CD4-positive, alpha-beta T cell treated with Interleukin-21 for 1 hour (primary cell): ENCODE data around the gene DVL2.

Source experiments
- DNase-seq: peaks from one replicate; pipeline ENCODE4 v3.0.0-alpha.2; 2020

The DVL2 gene

GRCh38 chr17:7237266-7237760 lies 3.0 kb upstream of the DVL2 start:
- no peak for DNase-seq

DNA sequence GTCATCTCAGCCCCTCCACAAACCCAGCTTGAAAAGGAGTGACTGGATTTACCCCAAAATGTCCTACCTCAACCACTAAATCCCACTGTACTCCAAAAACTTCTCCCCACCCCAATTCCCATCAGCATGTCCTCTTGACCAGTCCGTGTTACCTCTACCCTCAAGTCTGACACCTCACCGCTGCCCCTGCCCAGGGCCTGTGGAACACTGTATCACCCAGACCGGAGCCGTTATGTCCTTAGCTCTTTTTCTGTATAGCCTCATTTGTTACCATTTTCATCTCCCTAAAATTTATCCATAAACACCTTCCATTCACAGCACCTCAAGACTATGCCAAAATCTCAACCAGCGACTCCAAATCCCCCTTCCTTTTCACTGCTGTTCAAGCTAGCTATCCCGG lies 2.5 kb upstream of the DVL2 start:
- no peak for DNase-seq

DNA sequence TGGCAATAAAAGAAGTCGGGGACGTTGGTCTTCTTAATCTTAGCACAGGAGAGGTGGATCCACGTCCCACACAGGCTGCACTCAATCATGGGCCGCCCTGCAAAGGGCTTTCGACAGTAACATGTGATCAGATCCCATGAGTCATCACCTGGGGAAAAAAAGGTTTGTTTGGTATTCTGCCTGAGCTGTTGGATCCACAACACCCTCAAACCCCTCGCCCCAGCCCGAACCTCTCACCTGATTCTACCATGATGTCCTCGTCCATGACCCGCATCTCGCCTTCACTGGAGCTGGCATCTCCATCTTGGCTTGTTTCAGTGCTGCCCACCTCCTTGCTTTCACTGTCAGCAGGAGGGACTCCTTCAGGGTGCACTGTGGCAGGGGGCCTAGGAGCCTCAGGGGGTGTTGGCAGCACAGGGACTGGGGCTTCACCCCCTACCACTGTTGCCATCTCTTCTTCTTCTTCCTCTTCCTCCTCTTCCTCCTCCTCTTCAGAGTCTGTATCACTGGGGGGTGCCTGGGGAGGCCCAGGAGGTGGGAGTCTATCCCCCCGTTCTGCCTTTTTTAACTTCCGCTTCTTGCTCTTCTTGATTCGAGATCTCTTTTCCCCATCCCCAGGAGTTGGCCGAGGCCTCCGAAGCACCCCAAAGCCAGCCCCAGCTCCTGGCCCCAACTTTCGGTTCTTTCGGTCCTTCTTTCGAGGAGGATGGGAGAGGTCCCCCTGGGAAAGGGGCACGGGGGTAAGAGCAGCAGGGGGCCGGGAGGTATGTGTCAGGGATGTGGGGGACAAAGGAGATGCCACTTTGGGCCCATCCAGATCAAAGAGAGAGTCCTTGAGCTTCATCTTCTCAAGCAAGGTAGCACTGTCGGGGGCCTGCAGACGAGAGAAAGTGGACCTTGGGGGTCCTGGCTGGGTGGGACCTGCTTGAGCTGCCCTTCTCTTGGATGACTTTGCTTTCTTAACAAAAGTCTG lies 1.7 kb upstream of the DVL2 start:
- DNase-seq: no peak

- DNase-seq: no peak
Observed at GRCh38 chr17:7233701-7234082, 625 bp downstream of the DVL2 start.

DNA sequence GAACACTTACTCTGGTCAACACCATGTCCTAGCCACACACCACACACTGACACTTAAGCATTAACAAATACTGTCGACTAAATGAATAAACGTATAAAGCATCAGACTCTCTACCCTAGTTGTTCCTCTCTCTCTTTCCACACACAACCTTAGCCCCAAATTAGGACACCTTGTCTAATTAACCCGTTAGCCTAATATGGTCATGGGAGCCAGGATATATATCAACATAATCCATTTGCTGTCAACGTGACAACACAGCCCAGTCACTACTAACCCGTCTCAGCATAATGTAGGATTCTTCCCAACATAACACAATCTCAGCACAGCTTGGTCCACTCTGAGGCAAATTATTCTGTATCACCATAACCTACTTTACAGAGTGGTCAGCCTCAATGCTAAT lies 2.2 kb downstream of the DVL2 start:
- DNase-seq: no peak

GRCh38 chr17:7229504-7229903 lies 4.8 kb downstream of the DVL2 start:
- DNase-seq: no peak

DNA sequence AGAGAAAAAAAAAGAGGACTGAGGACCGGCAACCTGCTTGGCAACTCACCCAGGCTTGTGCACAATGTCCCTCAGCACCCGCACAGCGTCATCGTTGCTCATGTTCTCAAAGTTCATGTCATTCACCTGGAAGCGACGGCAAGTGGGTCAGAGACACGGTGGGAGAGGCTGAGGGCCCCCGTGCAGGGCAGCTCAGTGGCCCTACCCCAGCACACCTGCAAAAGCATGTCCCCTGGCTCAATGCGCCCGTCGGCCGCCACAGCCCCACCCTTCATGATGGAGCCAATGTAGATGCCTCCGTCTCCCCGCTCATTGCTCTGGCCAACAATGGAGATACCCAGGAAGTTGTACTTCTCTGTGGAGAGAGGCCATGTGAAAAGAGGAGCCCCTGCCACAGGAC lies 5.4 kb downstream of the DVL2 start:
- DNase-seq: no peak

DNA sequence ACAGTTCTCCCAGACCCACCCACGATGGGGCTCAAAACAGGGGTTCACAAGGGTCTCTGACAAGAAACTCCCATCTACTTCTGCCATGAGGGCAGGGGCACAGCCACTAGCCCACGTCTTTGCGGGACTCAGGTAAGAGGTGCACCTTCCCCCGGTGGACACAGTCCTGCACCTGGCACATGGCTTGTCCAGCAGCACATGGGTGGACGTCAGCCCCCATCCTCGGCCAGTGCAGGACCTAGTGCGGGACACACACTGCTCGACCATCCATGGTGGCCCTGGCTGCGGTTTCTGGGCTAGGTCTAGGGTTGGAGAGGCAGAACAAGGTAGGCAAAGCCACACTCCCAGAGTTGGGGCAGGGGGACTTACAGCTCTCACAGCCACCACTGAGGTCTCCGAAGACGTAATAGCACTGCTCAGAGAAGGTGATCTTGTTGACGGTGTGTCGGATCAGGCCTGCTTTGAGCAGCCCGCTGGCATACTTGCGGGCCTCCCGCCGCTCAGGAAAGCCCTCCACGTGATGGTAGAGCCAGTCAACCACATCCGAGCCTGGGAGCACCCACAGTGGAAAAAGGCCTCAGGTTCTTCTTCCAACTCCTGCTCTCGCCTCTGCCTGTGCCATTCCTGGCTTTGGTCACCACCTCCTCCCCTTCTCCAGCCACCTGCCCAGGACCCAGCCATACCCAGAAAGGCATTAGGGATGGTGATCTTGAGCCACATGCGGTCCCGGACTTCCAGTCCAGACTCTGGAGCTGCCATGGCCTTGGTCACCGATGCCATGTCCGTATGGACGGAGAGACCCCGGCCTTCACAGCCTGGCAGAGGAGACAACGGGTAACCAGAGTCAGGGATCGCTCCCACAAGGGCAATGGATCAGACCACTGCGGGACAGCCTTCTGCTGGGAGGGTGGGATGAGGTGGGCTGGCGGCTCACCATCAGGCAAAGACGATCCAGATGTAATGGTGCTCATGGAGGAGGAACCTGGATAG lies 7.3 kb downstream of the DVL2 start:
- no peak for DNase-seq

- DNase-seq: no peak
Observed at GRCh38 chr17:7225711-7226331, 8.5 kb downstream of the DVL2 start.

- no peak for DNase-seq
Observed at GRCh38 chr17:7224661-7225111, 9.6 kb downstream of the DVL2 start.

- DNase-seq: no peak
Observed at GRCh38 chr17:7224110-7224509, 10.2 kb downstream of the DVL2 start.

- DNase-seq: no peak
Observed at GRCh38 chr17:7223375-7223774, 10.9 kb downstream of the DVL2 start.

DNA sequence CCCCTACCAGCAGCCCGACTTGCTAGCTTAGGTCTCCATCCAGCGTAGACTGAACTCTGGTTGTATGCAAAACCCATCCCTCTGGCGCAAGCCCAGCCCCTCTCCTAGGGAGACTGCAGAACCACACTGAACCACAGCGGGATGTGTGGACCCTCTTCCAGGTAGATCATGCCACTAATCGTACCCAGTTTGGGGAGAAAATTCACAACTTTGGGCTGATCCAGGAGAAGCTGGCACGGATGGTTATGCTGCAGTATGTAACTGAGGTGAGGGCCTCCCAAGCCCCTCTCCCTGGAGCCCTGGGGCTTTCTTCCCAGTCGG lies 11.4 kb downstream of the DVL2 start:
- no peak for DNase-seq

DNA sequence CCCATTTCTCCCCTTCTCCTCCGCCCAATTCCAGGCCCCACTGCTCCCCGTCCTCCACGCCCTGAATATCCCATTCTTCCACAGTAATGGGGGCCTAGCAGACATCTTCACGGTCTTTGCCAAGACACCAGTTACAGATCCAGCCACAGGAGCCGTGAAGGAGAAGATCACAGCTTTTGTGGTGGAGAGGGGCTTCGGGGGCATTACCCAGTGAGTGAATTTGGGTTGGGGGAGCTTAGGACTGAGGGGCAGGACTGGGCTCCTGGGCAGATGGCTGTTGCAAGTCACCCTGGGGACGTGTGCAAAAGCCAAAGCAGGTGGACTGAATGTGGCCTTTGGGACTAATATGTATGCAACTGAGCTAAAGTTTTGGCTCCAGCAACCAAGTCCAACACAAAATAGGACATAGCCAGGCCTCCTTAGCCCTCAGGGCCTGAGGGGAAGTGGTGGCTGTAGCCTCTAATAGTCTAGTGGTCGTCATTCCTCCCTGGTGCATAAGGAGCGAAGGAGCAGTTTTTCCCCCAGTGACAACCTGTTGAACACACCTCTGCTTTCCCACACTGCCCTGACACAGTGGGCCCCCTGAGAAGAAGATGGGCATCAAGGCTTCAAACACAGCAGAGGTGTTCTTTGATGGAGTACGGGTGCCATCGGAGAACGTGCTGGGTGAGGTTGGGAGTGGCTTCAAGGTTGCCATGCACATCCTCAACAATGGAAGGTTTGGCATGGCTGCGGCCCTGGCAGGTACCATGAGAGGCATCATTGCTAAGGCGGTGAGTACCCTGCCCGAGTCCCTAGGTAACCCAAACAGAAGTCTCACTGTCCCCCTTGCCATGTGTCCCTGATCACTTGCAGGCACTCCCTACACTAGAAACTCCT lies 12.0 kb downstream of the DVL2 start:
- DNase-seq: no peak

GRCh38 chr17:7221278-7222092 lies 12.8 kb downstream of the DVL2 start:
- DNase-seq: no peak

DNA sequence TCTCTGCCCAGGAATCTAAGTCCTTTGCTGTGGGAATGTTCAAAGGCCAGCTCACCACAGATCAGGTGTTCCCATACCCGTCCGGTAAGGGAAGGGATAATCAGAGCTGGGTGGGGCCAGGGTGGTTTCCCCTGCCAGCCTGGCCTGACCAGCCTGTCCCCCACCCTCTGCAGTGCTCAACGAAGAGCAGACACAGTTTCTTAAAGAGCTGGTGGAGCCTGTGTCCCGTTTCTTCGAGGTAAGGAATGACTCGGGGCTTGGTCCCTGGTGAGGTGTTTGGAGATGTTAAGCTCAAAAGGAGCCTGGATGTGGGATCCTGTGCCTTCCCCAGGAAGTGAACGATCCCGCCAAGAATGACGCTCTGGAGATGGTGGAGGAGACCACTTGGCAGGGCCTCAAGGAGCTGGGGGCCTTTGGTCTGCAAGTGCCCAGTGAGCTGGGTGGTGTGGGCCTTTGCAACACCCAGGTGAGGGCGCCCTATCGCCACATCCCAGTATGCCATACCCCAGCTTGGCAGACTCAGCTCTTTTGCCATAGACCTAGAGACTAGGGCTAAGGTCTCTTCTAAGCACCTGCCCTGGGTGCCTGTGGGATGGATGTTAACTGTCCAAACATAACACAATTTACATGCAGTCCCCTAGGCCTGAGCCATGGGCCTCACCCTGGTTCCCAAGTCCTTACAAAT lies 13.6 kb downstream of the DVL2 start:
- peak; percentile 69 for DNase-seq

DNA sequence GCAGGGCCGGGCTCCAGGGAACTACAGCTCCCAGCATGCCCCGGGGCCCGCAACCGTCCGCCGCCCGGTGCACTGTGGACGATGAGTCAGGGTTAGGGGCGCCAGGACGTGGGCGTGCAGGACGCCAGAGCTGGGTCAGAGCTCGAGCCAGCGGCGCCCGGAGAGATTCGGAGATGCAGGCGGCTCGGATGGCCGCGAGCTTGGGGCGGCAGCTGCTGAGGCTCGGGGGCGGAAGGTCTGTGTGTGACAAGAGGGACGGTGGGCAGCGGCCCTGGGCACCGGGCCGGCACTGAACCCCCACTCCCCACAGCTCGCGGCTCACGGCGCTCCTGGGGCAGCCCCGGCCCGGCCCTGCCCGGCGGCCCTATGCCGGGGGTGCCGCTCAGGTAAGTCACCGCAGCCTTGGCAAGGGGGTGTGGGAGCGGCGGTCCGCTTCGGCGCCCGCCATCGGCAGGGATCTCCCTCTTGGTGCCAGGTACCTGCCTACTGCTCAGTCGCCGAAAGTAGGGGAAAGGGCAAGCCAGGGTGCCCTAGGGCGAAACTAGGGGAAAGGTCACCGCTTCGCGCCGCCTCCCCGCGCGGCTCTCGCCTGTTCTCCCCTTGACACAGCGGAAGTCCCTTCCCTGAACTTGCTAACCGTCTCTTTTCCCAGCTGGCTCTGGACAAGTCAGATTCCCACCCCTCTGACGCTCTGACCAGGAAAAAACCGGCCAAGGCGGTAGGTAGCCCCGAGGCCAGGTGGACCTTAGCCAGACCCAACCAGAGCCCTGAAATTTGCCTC lies 14.3 kb downstream of the DVL2 start, which contains the start of the genes ACADVL and DLG4:
Gene ACADVL (plus strand): TSS at position 127 of the 781 bp plus-strand sequence. CDS start 47 bp downstream, at position 174.
Gene DLG4 (minus strand): TSS at position 25 of the 781 bp plus-strand sequence.
- peak; percentile 80 for DNase-seq

GRCh38 chr17:7219229-7219811 lies 15.0 kb downstream of the DVL2 start:
- DNase-seq: no peak

- no peak for DNase-seq
Observed at GRCh38 chr17:7218758-7219157, 15.6 kb downstream of the DVL2 start.
